Right cardiac atrium (tissue), 5 donors: ENCODE results near the gene PDCL3. TPM values are rescaled to one million over a fixed set of nuclear protein-coding genes. Genes with fewer than 3 reads are reported as not detected.

Experiments
- ATAC-seq, 2 donors: fragments of 200-7000 bp; cut with Tn5 transposase; one replicate each; pipeline versions ENCODE4 v1.8.0 to v1.9.1; 2020; ENCODE audit warnings: moderate library complexity in 2 of 2, mild to moderate bottlenecking in 1 of 2
- DNase-seq, 3 donors: peaks; one replicate each; pipeline ENCODE4 v3.0.0-alpha.2; 2020
- H3K27ac ChIP-seq: one replicate; pipeline ENCODE4 v1.5.1; 2013; ENCODE audit warnings: mild to moderate bottlenecking, low read length, control low read depth, moderate library complexity
- H3K27me3 ChIP-seq: one replicate; pipeline ENCODE4 v1.6.1; 2013; ENCODE audit not compliant: control insufficient read depth, insufficient read depth
- H3K4me1 ChIP-seq: one replicate; pipeline ENCODE4 v1.6.1; 2013; ENCODE audit warnings: low read length; ENCODE audit not compliant: control insufficient read depth, insufficient read depth
- H3K4me3 ChIP-seq: one replicate; pipeline ENCODE4 v1.5.1; 2013; ENCODE audit warnings: low read length, control low read depth
- H3K9me3 ChIP-seq: one replicate; pipeline ENCODE4 v1.6.1; 2013; ENCODE audit warnings: low read length; ENCODE audit not compliant: control insufficient read depth
- WGBS: extraction: QIAGEN DNeasy Blood & Tissue Kit; methylation state at CpG from one replicate; pipeline ENCODE4 v1.1.7; 2013; 5-methylcytosine and 5-hydroxymethylcytosine counted together
- intact Hi-C, 4 donors: fragments of 100-400 bp; cut with DNase I; formaldehyde crosslinking; loops; one replicate each; pipeline versions ENCODE4 v1.11.0 to v1.14.0; 2022 to 2023
- polyA plus RNA-seq: library from polyadenylated mRNA; stranded (reverse); fragments of 200-250 nt; gene quantifications from one replicate; pipeline ENCODE4 v1.2.3, GENCODE V29; 2013
- total RNA-seq, 4 donors: library from RNA; stranded (reverse); fragmentation: NEBNext Ultra II Directional; extraction: Animal tissue kit (Norgen Biotek cat#: 25700); gene quantifications; one replicate each; pipeline ENCODE4 v1.2.1, GENCODE V29; 2021
- donor health status: healthy with polysubstance abuse.
- donor health status: DM: no; HTN: yes; CAD: no.
- donor health status: DM: no; HTN: no; CAD: no.
- donor health status: DM: no; HTN: yes; CAD: no; lungs with severe emphysema.
- donor health status: DM: yes; HTN: yes; CAD: no.

The PDCL3 gene
- total and polyA plus RNA-seq, 5 donors = 20.6 to 41.6 (median 27.1) TPM

DNA sequence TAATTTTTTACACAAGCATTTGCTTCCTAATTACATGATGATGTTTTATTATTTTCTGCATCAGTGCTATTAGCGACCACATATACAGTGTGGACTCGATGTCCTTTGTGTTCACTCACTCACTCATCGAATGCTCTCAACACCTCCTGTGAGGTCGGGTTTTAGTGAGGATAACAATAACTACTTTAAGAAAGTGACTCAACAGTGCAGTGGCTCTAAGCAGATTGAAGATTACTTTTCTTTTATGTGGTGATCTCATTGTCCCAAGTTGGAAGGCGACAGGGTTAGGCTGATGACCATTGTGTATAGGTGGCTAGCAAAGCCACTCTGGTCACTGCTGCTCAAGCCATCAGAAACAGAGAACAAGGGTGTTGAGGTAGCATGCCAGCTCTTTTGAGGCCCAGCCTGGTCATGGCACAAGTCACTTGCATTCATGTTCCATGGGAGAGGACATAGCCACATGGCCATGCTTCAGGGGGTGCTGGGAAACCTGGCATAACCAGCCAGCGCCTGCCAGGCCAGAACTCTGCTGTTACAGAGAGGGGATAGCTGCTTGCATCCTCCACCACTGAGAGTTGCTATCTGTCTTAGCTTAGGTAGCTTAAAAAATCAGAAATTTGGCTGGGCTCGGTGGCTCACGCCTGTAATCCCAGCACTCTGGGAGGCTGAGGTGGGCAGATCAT, 60.4 kb downstream of the PDCL3 start:
- no peak overlapping the region for H3K4me3 ChIP-seq
- no peaks in the 10 kb centered on the region for H3K27me3 ChIP-seq
- no peak overlapping the region for H3K27ac ChIP-seq
- no peaks in the 10 kb centered on the region for H3K4me1 ChIP-seq
- WGBS = 74% methylated on average over 8 of the region's 8 CpGs
- intact Hi-C loops = no loop called here
- no peaks in the 10 kb centered on the region for H3K9me3 ChIP-seq
- ATAC-seq = no peak
- DNase-seq = no peak

DNA sequence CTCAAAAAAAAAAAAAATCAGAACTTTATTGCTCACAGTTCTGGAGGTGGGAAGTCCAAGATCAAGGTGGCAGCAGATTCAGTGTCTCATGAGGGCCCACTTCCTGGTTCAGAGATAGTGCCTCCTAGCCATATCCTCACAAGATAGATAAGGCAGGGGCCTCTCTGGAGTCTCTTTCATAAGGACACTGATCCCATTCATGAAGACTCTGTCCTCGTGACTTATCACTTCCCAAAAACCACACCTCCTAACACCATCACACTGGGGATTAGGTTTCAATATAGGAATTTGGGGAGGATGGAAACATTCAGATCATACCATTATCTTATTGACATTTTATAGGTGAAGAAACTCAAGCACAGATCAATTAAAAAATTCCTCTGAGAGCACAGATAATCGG, 61.1 kb downstream of the PDCL3 start:
- ATAC-seq (no peak), DNase-seq (no peak)
- no peaks in the 10 kb centered on the region for H3K9me3 ChIP-seq
- 82% methylated on average over 2 of the region's 2 CpGs for WGBS
- no peak overlapping the region for H3K27ac ChIP-seq
- intact Hi-C loops = no loop called here
- no peaks in the 10 kb centered on the region for H3K4me1 ChIP-seq
- H3K4me3 ChIP-seq = no peak overlapping the region
- H3K27me3 ChIP-seq = no peaks in the 10 kb centered on the region

DNA sequence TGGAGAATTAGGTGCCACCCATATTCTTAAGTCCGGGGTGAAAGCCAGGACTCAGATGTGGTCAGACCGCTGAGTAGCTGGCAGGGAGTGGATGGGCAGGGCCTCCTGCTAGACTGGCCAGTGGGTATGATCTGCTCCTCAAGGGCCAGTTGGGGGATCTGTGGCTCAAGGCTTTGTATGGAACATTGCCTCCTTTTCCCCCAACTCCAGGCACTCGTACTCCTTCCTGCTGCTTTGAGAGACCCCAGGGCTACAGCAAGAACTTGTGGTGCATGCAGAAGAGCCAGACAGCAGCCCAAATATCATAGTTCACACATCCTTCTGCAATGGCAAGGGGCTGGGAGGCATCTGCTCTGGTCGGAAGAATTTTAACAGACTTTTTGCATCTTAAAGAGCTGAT, 61.7 kb downstream of the PDCL3 start:
- 87% methylated on average over 4 of the region's 4 CpGs for WGBS
- H3K27ac ChIP-seq = no peak overlapping the region
- H3K4me3 ChIP-seq = no peak overlapping the region
- H3K27me3 ChIP-seq = no peaks in the 10 kb centered on the region
- H3K4me1 ChIP-seq = no peaks in the 10 kb centered on the region
- H3K9me3 ChIP-seq = no peaks in the 10 kb centered on the region
- intact Hi-C loops = no loop called here
- DNase-seq (no peak), ATAC-seq (no peak)

DNA sequence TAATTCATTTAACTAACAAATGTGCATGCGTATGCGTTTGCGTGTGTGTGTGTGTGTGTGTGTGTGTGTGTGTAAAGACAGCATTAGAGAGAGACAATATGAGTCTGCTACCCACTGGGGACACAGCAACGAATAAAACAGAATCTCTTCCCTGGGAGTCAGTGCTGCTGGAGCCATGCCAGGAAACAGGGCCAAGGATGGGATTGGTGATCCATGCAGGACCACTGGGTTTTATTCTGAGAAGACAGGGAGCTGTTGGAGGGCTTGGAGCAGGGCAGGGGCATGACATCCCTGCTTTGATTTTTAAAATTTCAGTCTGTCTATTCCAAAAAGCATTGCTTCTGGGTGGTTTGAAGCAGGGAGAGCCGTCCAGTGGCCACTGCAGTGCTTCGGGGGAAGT, 62.9 kb downstream of the PDCL3 start:
- DNase-seq = no peak
- Histone ChIP-seq H3K9me3 (no peaks in the 10 kb centered on the region), H3K4me1 (no peaks in the 10 kb centered on the region), H3K27me3 (no peaks in the 10 kb centered on the region), H3K27ac (no peak overlapping the region), H3K4me3 (no peak overlapping the region)
- WGBS = 50% methylated on average over 6 of the region's 6 CpGs
- no peak for ATAC-seq
- intact Hi-C loops = no loop called here

Other genes starting within 250 kb of the PDCL3 start
- gene LONRF2, start 240.5 kb upstream of the PDCL3 start, total RNA-seq = 10 to 100 TPM; 14.2 to 19.6 (median 15.0) TPM
- 5.0 TPM for gene LONRF2, start 240.5 kb upstream of the PDCL3 start, polyA plus RNA-seq
- 10 to 100 TPM; 12.3 to 25.7 (median 23.0) TPM for gene CHST10, start 145.3 kb upstream of the PDCL3 start, total RNA-seq
- 15.6 TPM for gene CHST10, start 145.3 kb upstream of the PDCL3 start, polyA plus RNA-seq
- gene NMS, start 92.5 kb upstream of the PDCL3 start, total RNA-seq = not detected
- not detected for gene NMS, start 92.5 kb upstream of the PDCL3 start, polyA plus RNA-seq